Measurements from ENCODE around the gene CCDC33. TPM values are rescaled to one million over a fixed set of nuclear protein-coding genes. Genes with fewer than 3 reads are reported as not detected.

The CCDC33 gene
- total and polyA plus RNA-seq, 2 donors (not counting 3 experiments of a cell fraction or from before 2014, with no cell fraction given): not detected

- dilution Hi-C loops (cut with MboI; ENCODE audit: extremely low pct_ligation_motif_present, low sequenced_read_pairs): no loop called here
- POLR2A ChIA-PET: no interaction called here
- CTCF ChIA-PET: interaction anchor here (4.4 kb wide), 1 partner anchor 16 kb away, joined by 9 read pairs; no protein-coding TSS in a partner anchor
- Histone ChIP-seq H3K9ac (replicated peaks; ENCODE audit: extremely low read depth, insufficient read depth, low read length) (no peak overlapping the region), H4K20me1 (replicated peaks; ENCODE audit: control insufficient read depth, extremely low read depth, insufficient read depth, low read length) (no peaks in the 10 kb centered on the region), H3K9me1 (replicated peaks; ENCODE audit: control insufficient read depth, extremely low read depth, insufficient read depth, low read length) (no peaks in the 10 kb centered on the region), H3K36me3 (ENCODE audit: control insufficient read depth in 2 of 2, extremely low read depth in 1 of 2, insufficient read depth in 2 of 2, low read length in 2 of 2) (no peaks in the 10 kb centered on the region), H3K9me3 (replicated peaks; ENCODE audit: control insufficient read depth, insufficient read depth, low read length) (no peaks in the 10 kb centered on the region), H2AFZ (ENCODE audit: low read depth, low read length) (no peak overlapping the region), H3K79me2 (ENCODE audit: control insufficient read depth, insufficient read depth, low read length) (no peaks in the 10 kb centered on the region), H3K4me3 (replicated peaks in 1 of 3; ENCODE audit: insufficient read depth in 1 of 3, low read depth in 1 of 3, low read length in 3 of 3) (no peak overlapping the region), H3K4me2 (ENCODE audit: insufficient read depth, low read length) (no peak overlapping the region), H3K4me1 (ENCODE audit: control insufficient read depth, extremely low read depth, insufficient read depth, low read length) (peaks cover 4% of the 10 kb centered on the region), H3K27me3 (ENCODE audit: control insufficient read depth in 2 of 2, insufficient read depth in 2 of 2, low read length in 2 of 2) (peaks cover 4 to 7% of the 10 kb centered on the region in 2 experiments), H3K27ac (ENCODE audit: insufficient read depth, low read depth, low read length) (no peak overlapping the region)
- no peak for DNase-seq (ENCODE audit: low read depth, low spot score)
- TF ChIP-seq JUN (IDR thresholded peaks at IDR 0.05; ENCODE audit: borderline replicate concordance, insufficient read depth, insufficient read length, low read depth) (no peak), MAX (IDR thresholded peaks at IDR 0.05; ENCODE audit: insufficient read depth, insufficient read length) (no peak), FOS (IDR thresholded peaks at IDR 0.05; ENCODE audit: borderline replicate concordance, insufficient read depth, low read length) (no peak), POLR2A (IDR thresholded peaks at IDR 0.05; ENCODE audit: low read depth, low read length) (no peak), GATA2 (IDR thresholded peaks at IDR 0.05; ENCODE audit: insufficient read depth, insufficient read length, low read depth, low read length) (no peak), POLR2AphosphoS5 (IDR thresholded peaks at IDR 0.05; ENCODE audit: insufficient read depth, low read depth, low read length) (no peak), MYC (IDR thresholded peaks at IDR 0.05; ENCODE audit: low read depth, low read length) (no peak), EZH2 (IDR thresholded peaks at IDR 0.05; ENCODE audit: borderline replicate concordance, low read depth, low read length, severe bottlenecking) (no peak), CTCF (IDR thresholded peaks at IDR 0.05; ENCODE audit: extremely low read depth in 1 of 2, insufficient read depth in 1 of 2, low read depth in 1 of 2, low read length in 2 of 2) (no peak)
- FAIRE-seq: no peak
- intact Hi-C loops (cut with micrococcal nuclease): no loop called here
- no TSS peak for BruUV-seq (replicated peaks)
These were observed 59.7 kb downstream of the CCDC33 start for GRCh38 chr15:74295800-74296199.

Measured in endothelial cell of umbilical vein (primary cell).